ENCODE results near the gene PROCA1.
"Not testable (repeated sequence)": the region's sequence is repeated elsewhere in the genome, so short reads cannot be mapped to it uniquely, and the experiment has no call there.

Gene PROCA1

GRCh38 chr17:28737770-28738679, 26.3 kb upstream of the PROCA1 start:
- H3K4me3 ChIP-seq = no peak overlapping the region
- peaks cover 12% of the 10 kb centered on the region for H3K4me1 ChIP-seq
- in situ Hi-C loops (cut with MboI; ENCODE audit: low sequenced_read_pairs) = no loop called here
- peaks cover 5% of the 10 kb centered on the region for H3K36me3 ChIP-seq (replicated peaks)
- H3K27me3 ChIP-seq (ENCODE audit: low read depth) = no peaks in the 10 kb centered on the region
- DNase-seq (ENCODE audit: low spot score in 2 of 2) = no peak
- no peaks in the 10 kb centered on the region for H3K9me3 ChIP-seq

- in situ Hi-C loops (cut with MboI; ENCODE audit: low sequenced_read_pairs) = no loop called here
Measured at GRCh38 chr17:28737316-28737715, 25.6 kb upstream of the PROCA1 start.

GRCh38 chr17:28735913-28736769, 24.5 kb upstream of the PROCA1 start:
- H3K27me3 ChIP-seq (ENCODE audit: low read depth); in situ Hi-C loops (cut with MboI; ENCODE audit: low sequenced_read_pairs); DNase-seq (ENCODE audit: low spot score in 2 of 2); H3K36me3 ChIP-seq (replicated peaks); H3K9me3 ChIP-seq; H3K4me3 ChIP-seq: not testable (repeated sequence)
- peaks cover 13% of the 10 kb centered on the region for H3K4me1 ChIP-seq

More at GRCh38 chr17:28737316-28737715, 25.6 kb upstream of the PROCA1 start:
- Histone ChIP-seq H3K4me3 (no peak overlapping the region), H3K27me3 (ENCODE audit: low read depth) (no peaks in the 10 kb centered on the region), H3K9me3 (no peaks in the 10 kb centered on the region), H3K36me3 (replicated peaks) (peaks cover 5% of the 10 kb centered on the region), H3K4me1 (peaks cover 13% of the 10 kb centered on the region)
- DNase-seq (ENCODE audit: low spot score in 2 of 2) = no peak

GRCh38 chr17:28735242-28735722, 23.6 kb upstream of the PROCA1 start:
- peaks cover 13% of the 10 kb centered on the region for H3K4me1 ChIP-seq
- H3K9me3 ChIP-seq = no peaks in the 10 kb centered on the region
- H3K36me3 ChIP-seq (replicated peaks) = peaks cover 5% of the 10 kb centered on the region
- in situ Hi-C loops (cut with MboI; ENCODE audit: low sequenced_read_pairs) = no loop called here
- DNase-seq (ENCODE audit: low spot score in 2 of 2) = no peak
- H3K4me3 ChIP-seq = no peak overlapping the region
- no peaks in the 10 kb centered on the region for H3K27me3 ChIP-seq (ENCODE audit: low read depth)

GRCh38 chr17:28734712-28735241, 23.1 kb upstream of the PROCA1 start:
- Histone ChIP-seq H3K4me3 (no peak overlapping the region), H3K4me1 (peaks cover 13% of the 10 kb centered on the region), H3K36me3 (replicated peaks) (peaks cover 5% of the 10 kb centered on the region), H3K27me3 (ENCODE audit: low read depth) (no peaks in the 10 kb centered on the region), H3K9me3 (no peaks in the 10 kb centered on the region)
- no peak for DNase-seq (ENCODE audit: low spot score in 2 of 2)
- in situ Hi-C loops (cut with MboI; ENCODE audit: low sequenced_read_pairs) = no loop called here

GRCh38 chr17:28733346-28733745, 21.7 kb upstream of the PROCA1 start:
- Histone ChIP-seq H3K27me3 (ENCODE audit: low read depth) (no peaks in the 10 kb centered on the region), H3K9me3 (no peaks in the 10 kb centered on the region), H3K36me3 (replicated peaks) (peaks cover 5% of the 10 kb centered on the region), H3K4me3 (no peak overlapping the region), H3K4me1 (peaks cover 15% of the 10 kb centered on the region)
- in situ Hi-C loops (cut with MboI; ENCODE audit: low sequenced_read_pairs) = no loop called here
- peak; percentile 49 to 93 for DNase-seq (ENCODE audit: low spot score in 2 of 2)

GRCh38 chr17:28729950-28730330, 18.3 kb upstream of the PROCA1 start:
- no peak for DNase-seq (ENCODE audit: low spot score in 2 of 2)
- in situ Hi-C loops (cut with MboI; ENCODE audit: low sequenced_read_pairs) = no loop called here
- Histone ChIP-seq H3K4me3 (no peak overlapping the region), H3K36me3 (replicated peaks) (peaks cover 10% of the 10 kb centered on the region), H3K9me3 (no peaks in the 10 kb centered on the region), H3K27me3 (ENCODE audit: low read depth) (no peaks in the 10 kb centered on the region), H3K4me1 (peaks cover 31% of the 10 kb centered on the region)

- Histone ChIP-seq H3K9me3 (no peaks in the 10 kb centered on the region), H3K36me3 (replicated peaks) (peaks cover 19% of the 10 kb centered on the region), H3K4me3 (peak within 1 kb of the TSS; percentile 56), H3K4me1 (peaks cover 33% of the 10 kb centered on the region), H3K27me3 (ENCODE audit: low read depth) (no peaks in the 10 kb centered on the region)
- in situ Hi-C loops (cut with MboI; ENCODE audit: low sequenced_read_pairs) = no loop called here
- DNase-seq (ENCODE audit: low spot score in 2 of 2) = peak; percentile 93 to 98
Measured at GRCh38 chr17:28728364-28729200, 16.9 kb upstream of the PROCA1 start, which contains the start of gene NEK8. NEK8 (plus strand) TSS chr17:28728788; CDS start chr17:28728814, 26 bp downstream.

GRCh38 chr17:28726627-28727491, 15.2 kb upstream of the PROCA1 start:
- Histone ChIP-seq H3K4me3 (peak overlapping the region; percentile 56), H3K9me3 (no peaks in the 10 kb centered on the region), H3K4me1 (peaks cover 37% of the 10 kb centered on the region), H3K36me3 (replicated peaks) (peaks cover 36% of the 10 kb centered on the region), H3K27me3 (ENCODE audit: low read depth) (no peaks in the 10 kb centered on the region)
- in situ Hi-C loops (cut with MboI; ENCODE audit: low sequenced_read_pairs) = no loop called here
- DNase-seq (ENCODE audit: low spot score in 2 of 2) = peak; percentile 96 to 97

GRCh38 chr17:28726226-28726626, 14.5 kb upstream of the PROCA1 start, which contains the start of gene TLCD1:
TLCD1 (minus strand) TSS chr17:28726233; CDS start chr17:28726097, 136 bp downstream.
- Histone ChIP-seq H3K9me3 (no peaks in the 10 kb centered on the region), H3K36me3 (replicated peaks) (peaks cover 42% of the 10 kb centered on the region), H3K4me3 (peak within 1 kb of the TSS; percentile 56), H3K4me1 (peaks cover 37% of the 10 kb centered on the region), H3K27me3 (ENCODE audit: low read depth) (no peaks in the 10 kb centered on the region)
- peak; percentile 64 to 86 for DNase-seq (ENCODE audit: low spot score in 2 of 2)
- in situ Hi-C loops (cut with MboI; ENCODE audit: low sequenced_read_pairs) = no loop called here

GRCh38 chr17:28725660-28726225, 14.1 kb upstream of the PROCA1 start:
- DNase-seq (ENCODE audit: low spot score in 2 of 2) = peak; percentile 84 to 91
- Histone ChIP-seq H3K4me1 (peaks cover 37% of the 10 kb centered on the region), H3K4me3 (peak overlapping the region; percentile 56), H3K36me3 (replicated peaks) (peaks cover 47% of the 10 kb centered on the region), H3K27me3 (ENCODE audit: low read depth) (no peaks in the 10 kb centered on the region), H3K9me3 (no peaks in the 10 kb centered on the region)
- in situ Hi-C loops (cut with MboI; ENCODE audit: low sequenced_read_pairs) = no loop called here

- peaks cover 37% of the 10 kb centered on the region for H3K4me1 ChIP-seq
- in situ Hi-C loops (cut with MboI; ENCODE audit: low sequenced_read_pairs) = no loop called here
- no peaks in the 10 kb centered on the region for H3K9me3 ChIP-seq
- DNase-seq (ENCODE audit: low spot score in 2 of 2) = peak in 1 of 2 experiments; percentile 53
- peak overlapping the region; percentile 56 for H3K4me3 ChIP-seq
- peaks cover 52% of the 10 kb centered on the region for H3K36me3 ChIP-seq (replicated peaks)
- H3K27me3 ChIP-seq (ENCODE audit: low read depth) = no peaks in the 10 kb centered on the region
Measured at GRCh38 chr17:28725166-28725659, 13.5 kb upstream of the PROCA1 start.
